ENCODE data around the gene ATAD3B.
"Not testable (repeated sequence)": the region's sequence is repeated elsewhere in the genome, so short reads cannot be mapped to it uniquely, and the experiment has no call there.

The ATAD3B gene

GRCh38 chr1:1432951-1433803 is 38.4 kb upstream of the ATAD3B start:
- no peak for DNase-seq (ENCODE audit: low read depth, low spot score)

DNA sequence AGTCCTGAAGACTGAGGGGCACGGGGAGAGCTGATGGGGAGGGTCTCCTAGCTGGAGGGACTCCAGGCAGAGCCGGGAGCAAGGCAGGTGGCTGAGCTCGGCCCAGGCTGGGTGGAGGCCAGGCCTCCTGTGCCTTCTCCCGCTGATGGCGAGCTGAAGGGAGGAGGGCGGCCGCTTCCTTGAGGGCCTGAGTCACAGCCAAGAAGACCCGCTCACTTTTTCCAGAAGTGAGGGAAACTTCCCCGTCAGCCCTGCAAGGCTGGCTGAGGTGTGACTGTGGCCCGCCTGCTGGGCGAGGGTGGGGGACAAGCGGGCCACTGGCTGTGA is 37.8 kb upstream of the ATAD3B start:
- no peak for DNase-seq (ENCODE audit: low read depth, low spot score)

More at GRCh38 chr1:1432951-1433803, 38.4 kb upstream of the ATAD3B start:
- no peak overlapping the region for H3K4me3 ChIP-seq (ENCODE audit: low read length)

GRCh38 chr1:1434131-1434823 is 37.3 kb upstream of the ATAD3B start:
- no peak overlapping the region for H3K4me3 ChIP-seq (ENCODE audit: low read length)
- DNase-seq (ENCODE audit: low read depth, low spot score), result no peak

More for the DNA sequence above, 37.8 kb upstream of the ATAD3B start:
- H3K4me3 ChIP-seq (ENCODE audit: low read length), result no peak overlapping the region

- no peak overlapping the region for H3K4me3 ChIP-seq (ENCODE audit: low read length)
- no peak for DNase-seq (ENCODE audit: low read depth, low spot score)
Observed at GRCh38 chr1:1434824-1435105, 36.8 kb upstream of the ATAD3B start.

DNA sequence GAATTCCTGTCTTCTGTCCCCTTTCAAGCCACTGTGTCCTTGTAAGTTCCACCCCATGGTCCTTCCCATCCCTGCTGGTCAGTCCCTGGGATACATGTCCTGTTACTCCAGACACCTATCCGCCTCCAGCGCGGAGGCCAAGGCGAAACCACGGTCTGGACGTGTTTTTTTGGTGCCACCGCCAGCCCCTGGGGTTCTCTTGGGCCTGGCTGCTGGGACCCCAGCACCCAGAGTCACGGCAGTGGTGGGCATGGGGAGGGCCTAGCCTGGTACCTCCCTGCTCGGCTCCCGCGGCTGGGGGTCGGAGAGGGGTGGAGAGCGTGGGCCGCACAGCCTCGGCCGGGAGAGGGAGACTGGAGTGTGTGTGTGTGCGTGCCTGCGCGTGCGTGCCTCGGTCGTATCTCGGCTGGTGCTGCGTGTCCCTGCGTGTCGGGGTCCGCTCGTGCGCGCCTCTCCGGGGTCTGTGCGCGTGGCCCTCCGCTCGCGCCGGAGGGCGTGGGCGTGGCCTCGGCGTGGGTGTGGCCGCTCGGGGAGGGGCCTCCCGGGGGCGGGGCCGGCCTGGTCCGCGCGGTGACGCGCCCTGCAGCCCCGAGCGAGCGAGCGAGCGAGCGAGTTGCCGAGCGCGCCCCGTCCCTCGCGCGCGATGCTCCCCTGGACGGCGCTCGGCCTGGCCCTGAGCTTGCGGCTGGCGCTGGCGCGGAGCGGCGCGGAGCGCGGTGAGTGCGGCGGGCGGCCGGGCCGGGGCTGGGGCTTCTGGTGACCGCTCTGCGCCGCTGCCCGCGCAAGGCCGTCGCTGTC is 36.3 kb upstream of the ATAD3B start, which contains the start of gene VWA1:
TSS of gene VWA1 (plus strand) at position 585 of the 798 bp plus-strand sequence. CDS start at position 644, 59 bp downstream.
- peak; percentile 25 for DNase-seq (ENCODE audit: low read depth, low spot score)
- peak within 1 kb of the TSS; percentile 41 for H3K4me3 ChIP-seq (ENCODE audit: low read length)

DNA sequence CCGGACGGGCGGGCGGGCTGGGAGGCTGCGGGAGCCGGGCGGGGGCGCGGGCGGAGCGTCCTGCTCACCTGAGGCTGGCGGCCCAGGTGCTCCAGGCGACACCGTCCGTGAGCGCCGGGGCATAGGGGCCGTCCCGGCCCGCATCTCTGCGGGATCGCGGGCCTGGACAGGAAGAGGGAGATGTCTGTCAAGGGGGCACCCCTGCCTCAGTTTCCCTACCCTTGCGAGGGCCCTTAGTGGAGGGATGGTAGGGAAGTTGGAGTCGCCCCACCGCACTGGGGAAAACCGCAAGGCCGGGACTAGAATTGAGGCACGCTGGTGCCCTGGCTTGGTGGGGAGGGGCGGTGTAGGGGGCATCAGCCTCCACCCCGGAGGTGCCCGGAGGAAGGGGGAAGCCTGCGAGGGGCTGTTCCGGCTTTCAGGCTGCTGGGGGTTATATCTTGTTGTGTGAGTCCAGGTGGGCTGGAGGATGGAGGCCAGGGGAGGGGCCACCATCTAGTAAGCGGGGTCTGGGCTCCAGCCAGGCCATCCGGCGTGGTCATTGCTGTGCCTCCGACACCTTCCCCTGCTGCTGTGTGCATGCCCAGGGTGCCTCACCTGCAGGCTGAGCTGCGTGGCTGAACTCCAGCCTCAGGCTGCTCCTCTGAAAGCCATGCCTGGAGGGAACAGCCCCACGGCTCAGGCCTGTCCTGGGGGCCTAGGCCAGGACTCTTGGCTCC is 35.5 kb upstream of the ATAD3B start:
- DNase-seq (ENCODE audit: low read depth, low spot score), result no peak
- H3K4me3 ChIP-seq (ENCODE audit: low read length), result no peak overlapping the region

- no peak overlapping the region for H3K4me3 ChIP-seq (ENCODE audit: low read length)
- DNase-seq (ENCODE audit: low read depth, low spot score), result no peak
Observed at GRCh38 chr1:1436630-1437032, 34.9 kb upstream of the ATAD3B start.

DNA sequence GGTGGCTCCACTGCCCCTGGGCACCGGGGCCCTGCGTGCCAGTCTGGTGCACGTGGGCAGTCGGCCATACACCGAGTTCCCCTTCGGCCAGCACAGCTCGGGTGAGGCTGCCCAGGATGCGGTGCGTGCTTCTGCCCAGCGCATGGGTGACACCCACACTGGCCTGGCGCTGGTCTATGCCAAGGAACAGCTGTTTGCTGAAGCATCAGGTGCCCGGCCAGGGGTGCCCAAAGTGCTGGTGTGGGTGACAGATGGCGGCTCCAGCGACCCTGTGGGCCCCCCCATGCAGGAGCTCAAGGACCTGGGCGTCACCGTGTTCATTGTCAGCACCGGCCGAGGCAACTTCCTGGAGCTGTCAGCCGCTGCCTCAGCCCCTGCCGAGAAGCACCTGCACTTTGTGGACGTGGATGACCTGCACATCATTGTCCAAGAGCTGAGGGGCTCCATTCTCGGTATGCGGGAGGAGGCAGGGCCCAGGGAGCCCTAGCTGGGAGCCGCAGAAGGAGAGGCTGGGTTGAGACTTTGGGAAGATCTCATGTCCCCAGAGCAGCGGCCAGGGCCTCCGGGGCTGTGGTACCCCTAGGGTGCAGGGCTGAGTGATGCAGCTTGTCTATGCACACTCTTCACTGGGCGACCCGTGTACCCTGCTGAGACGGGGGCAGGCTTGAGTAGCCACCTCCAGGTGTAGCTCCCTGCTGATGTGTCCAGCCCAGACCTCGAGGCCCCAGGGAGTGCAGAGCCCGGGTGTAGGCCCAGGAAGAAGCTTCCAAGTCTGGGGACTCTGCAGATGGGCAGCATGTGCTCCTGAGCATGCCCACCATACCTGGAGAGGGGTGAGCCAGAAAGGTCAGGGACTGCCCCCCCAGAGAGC is 34.3 kb upstream of the ATAD3B start:
- no peak for DNase-seq (ENCODE audit: low read depth, low spot score)
- no peak overlapping the region for H3K4me3 ChIP-seq (ENCODE audit: low read length)

GRCh38 chr1:1437904-1438376 is 33.6 kb upstream of the ATAD3B start:
- DNase-seq (ENCODE audit: low read depth, low spot score), result no peak
- no peak overlapping the region for H3K4me3 ChIP-seq (ENCODE audit: low read length)

DNA sequence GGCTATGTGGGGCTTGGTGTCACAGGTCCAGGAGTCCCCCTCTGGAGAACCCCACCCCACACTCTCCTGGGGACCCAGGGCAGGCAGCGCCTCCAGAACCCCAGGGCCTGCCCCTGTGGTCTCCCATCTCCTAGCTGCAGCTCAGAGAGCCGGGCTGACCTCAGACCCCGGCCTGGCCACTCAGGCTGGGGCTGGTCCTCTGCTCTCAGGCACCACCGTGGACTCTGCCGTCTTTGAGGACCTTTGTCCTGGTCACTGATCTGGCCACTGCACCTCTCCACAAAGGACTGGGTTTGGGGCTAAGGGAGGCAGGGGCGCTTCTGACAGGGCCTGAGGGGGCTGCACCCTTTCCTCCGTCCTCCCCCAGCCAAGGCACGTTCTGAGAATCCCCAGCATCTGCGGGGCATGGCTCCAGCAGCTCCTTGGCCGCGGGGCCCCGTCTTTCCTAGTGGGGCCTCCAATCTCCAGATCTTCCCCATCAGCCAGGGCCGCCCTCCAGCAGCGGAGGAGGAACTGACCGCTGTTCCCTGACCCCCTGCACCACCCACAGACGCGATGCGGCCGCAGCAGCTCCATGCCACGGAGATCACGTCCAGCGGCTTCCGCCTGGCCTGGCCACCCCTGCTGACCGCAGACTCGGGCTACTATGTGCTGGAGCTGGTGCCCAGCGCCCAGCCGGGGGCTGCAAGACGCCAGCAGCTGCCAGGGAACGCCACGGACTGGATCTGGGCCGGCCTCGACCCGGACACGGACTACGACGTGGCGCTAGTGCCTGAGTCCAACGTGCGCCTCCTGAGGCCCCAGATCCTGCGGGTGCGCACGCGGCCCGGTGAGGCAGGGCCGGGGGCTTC is 32.8 kb upstream of the ATAD3B start:
- no peak overlapping the region for H3K4me3 ChIP-seq (ENCODE audit: low read length)
- no peak for DNase-seq (ENCODE audit: low read depth, low spot score)

DNA sequence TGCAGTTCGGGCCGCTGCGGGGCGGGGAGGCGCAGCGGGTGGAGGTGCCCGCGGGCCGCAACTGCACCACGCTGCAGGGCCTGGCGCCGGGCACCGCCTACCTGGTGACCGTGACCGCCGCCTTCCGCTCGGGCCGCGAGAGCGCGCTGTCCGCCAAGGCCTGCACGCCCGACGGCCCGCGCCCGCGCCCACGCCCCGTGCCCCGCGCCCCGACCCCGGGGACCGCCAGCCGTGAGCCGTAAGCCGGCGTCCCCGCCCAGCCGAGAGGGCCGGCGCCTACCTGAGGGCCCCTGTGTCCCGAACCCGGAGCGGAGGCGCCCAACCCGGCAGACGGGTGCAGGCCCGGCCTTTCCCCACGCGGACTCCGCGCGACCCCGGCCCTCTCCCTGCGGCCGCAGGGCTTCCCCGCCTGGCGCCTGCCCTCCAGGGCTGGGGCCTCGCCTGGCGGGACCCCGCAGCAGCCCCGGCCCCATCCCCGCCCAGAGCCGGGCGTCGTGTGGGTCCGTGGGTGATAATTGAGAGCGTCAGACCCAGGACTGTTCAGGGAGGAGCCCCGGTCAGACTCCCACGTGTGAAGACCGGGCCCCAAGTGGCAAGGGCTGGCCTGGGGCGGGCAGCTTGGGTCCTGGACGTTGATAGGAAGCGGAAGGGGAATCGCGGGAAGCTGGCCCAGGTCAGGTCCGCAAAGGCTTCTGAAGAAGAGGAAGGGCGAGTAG is 31.9 kb upstream of the ATAD3B start:
- H3K4me3 ChIP-seq (ENCODE audit: low read length), result no peak overlapping the region
- DNase-seq (ENCODE audit: low read depth, low spot score), result no peak

- H3K4me3 ChIP-seq (ENCODE audit: low read length), result no peak overlapping the region
- DNase-seq (ENCODE audit: low read depth, low spot score), result no peak
Observed at GRCh38 chr1:1440262-1441001, 31.1 kb upstream of the ATAD3B start.

DNA sequence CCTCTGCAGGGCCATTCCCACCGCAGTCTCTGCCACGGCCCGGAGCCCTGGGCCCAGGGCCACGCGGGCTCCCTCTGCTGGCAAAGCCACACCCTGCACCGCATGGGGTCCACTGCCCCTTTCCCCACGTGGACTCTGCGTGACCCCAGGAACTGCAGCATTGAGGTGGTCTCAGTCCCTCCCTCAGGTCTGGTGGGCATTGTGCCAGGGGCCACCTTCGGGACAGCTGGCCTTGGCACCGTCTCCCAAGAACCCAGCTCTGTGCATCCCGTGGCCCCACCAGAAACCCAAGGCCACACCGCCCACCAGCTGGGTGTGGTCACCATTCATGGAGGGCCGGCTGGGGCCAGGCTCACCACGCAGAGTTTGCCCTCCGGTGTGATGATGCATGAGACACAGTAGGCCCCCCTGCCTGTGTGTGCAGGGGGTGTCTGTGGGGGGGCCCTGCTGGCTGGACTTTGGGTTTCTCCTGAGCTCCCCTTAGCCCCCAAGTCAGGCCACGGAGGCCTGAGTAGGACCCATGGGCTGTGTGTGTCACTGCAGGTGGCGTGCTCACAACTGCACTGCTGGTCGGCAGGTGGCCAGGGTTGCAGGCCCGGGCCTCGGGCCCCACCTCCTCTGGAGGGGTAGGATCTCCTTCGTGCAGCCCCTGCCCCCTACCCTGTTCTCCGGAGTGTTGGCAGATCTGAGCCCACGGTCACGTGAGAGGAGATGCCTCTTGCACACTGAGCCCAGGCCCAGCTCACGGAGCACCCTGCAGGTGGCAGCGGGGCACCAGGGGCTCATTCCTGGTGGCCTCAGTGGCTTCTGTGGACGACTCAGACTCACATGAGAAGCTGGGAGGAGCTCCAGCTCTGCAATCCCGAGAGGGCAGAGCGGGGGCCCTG is 30.3 kb upstream of the ATAD3B start:
- DNase-seq (ENCODE audit: low read depth, low spot score), result no peak
- no peak overlapping the region for H3K4me3 ChIP-seq (ENCODE audit: low read length)

DNA sequence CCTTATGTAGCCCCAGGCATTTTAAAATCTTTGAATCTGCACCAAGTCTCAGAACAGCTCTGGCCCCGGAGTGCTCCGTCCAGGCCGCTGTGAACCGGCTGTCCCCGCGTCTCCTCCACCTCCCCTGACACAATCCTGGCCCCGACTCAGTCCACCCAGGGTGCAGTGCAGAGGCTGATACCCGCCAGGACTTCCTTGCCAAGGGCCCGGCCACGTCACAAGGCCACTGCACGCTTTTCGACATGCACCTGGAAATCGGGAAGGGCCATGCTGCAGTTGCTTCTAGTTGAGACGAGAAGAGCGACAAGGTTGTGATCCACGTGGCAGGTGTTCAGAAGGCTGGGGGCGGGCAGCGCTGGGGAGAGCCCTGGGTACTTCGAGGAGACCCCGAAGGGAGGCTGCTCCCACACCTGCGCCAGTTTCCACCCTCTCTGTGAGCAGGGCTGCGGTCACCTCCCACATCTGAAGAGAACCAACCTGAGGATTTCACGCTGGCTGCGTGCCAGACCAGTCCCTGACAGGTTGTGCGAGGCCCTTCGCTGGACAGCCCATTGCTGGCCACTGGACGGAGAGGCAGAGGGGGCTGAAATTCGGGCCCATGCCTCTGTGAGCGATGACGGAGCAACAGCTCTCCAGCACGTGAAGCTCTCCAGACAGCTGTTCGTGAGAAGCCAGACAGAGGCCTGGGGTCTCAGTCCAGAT is 29.3 kb upstream of the ATAD3B start:
- no peak overlapping the region for H3K4me3 ChIP-seq (ENCODE audit: low read length)
- no peak for DNase-seq (ENCODE audit: low read depth, low spot score)

GRCh38 chr1:1446631-1447030 is 24.9 kb upstream of the ATAD3B start:
- DNase-seq (ENCODE audit: low read depth, low spot score); H3K4me3 ChIP-seq (ENCODE audit: low read length): not testable (repeated sequence)
